Activated B cell treated with CpG ODN at 0.5 μM for 24 hours (primary cell): ENCODE measurements around the gene METTL16. TPM values are rescaled to one million over a fixed set of nuclear protein-coding genes. Genes with fewer than 3 reads are reported as not detected.

ENCODE experiments used
- ATAC-seq: fragments of 200-7000 bp; cut with Tn5 transposase; one replicate; pipeline ENCODE4 v1.10.0; 2021; ENCODE audit warnings: low read depth, mild to moderate bottlenecking, moderate library complexity
- CTCF ChIA-PET: fragments of 350-600 bp; sonication (Branson Sonifier 250); formaldehyde crosslinking; loops from one replicate; lab custom pipeline; 2021; ENCODE audit warnings: antibody characterized with exemption; lab: Charles Lee
- POLR2A ChIA-PET: fragments of 350-600 bp; sonication (Branson Sonifier 250); formaldehyde crosslinking; loops from one replicate; lab custom pipeline; 2021; ENCODE audit warnings: antibody characterized with exemption; lab: Charles Lee
- DNase-seq: peaks from one replicate; pipeline ENCODE4 v3.0.0; 2022
- H3K27ac Mint-ChIP-seq: one replicate; pipeline ENCODE4 v1.8.0; 2020; ENCODE audit warnings: mixed read lengths
- H3K27me3 Mint-ChIP-seq: one replicate; pipeline ENCODE4 v1.8.0; 2021; ENCODE audit warnings: mixed read lengths
- H3K36me3 Mint-ChIP-seq: one replicate; pipeline ENCODE4 v1.8.0; 2021; ENCODE audit warnings: low read depth, mixed read lengths
- H3K4me1 Mint-ChIP-seq: one replicate; pipeline ENCODE4 v1.8.0; 2021; ENCODE audit warnings: mixed read lengths
- H3K4me3 Mint-ChIP-seq: one replicate; pipeline ENCODE4 v1.8.0; 2020; ENCODE audit warnings: mild to moderate bottlenecking, mixed read lengths
- H3K9me3 Mint-ChIP-seq: one replicate; pipeline ENCODE4 v1.8.0; 2020; ENCODE audit warnings: mixed read lengths
- CTCF ChIP-seq: fragments of 200-600 bp; IDR thresholded peaks from one replicate; pipeline ENCODE4 v1.8.0; 2022; ENCODE audit warnings: antibody characterized with exemption, mild to moderate bottlenecking
- intact Hi-C: fragments of 100-400 bp; cut with micrococcal nuclease; formaldehyde crosslinking; loops from one replicate; pipeline ENCODE4 v1.15.1; 2024
- total RNA-seq: library from RNA; stranded (reverse); gene quantifications from 2 replicates; pipeline ENCODE4 v1.2.3, GENCODE V29; 2022

Gene METTL16
- total RNA-seq, 1 donor from 2014 or later = 57.2 TPM

GRCh38 chr17:2380226-2380922 is 131.3 kb downstream of the METTL16 start:
- ChIA-PET POLR2A (interaction anchor here (0.9 kb wide), 1 partner anchor 36 kb away, joined by 3 read pairs; no protein-coding TSS in a partner anchor), CTCF (interaction anchor here (1.1 to 9.3 kb wide), 2 partner anchors 11 to 35 kb away, joined by 3 to 520 read pairs; no protein-coding TSS in a partner anchor)
- no peak for TF ChIP-seq CTCF
- Mint-ChIP-seq H3K4me3 (no peak overlapping the region), H3K27ac (no peak overlapping the region), H3K36me3 (peaks cover 36% of the 10 kb centered on the region), H3K9me3 (no peaks in the 10 kb centered on the region), H3K4me1 (no peaks in the 10 kb centered on the region), H3K27me3 (no peaks in the 10 kb centered on the region)
- ATAC-seq (no peak), DNase-seq (no peak)
- intact Hi-C loops = no loop called here

GRCh38 chr17:2379489-2380225 is 132.0 kb downstream of the METTL16 start:
- Mint-ChIP-seq H3K4me3 (no peak overlapping the region), H3K4me1 (no peaks in the 10 kb centered on the region), H3K27ac (no peak overlapping the region), H3K36me3 (peaks cover 41% of the 10 kb centered on the region), H3K27me3 (no peaks in the 10 kb centered on the region), H3K9me3 (no peaks in the 10 kb centered on the region)
- no peak for TF ChIP-seq CTCF
- POLR2A ChIA-PET = interaction anchor here (1.3 kb wide), 1 partner anchor 20 kb away, joined by 3 read pairs; no protein-coding TSS in a partner anchor
- ATAC-seq = no peak
- no peak for DNase-seq
- CTCF ChIA-PET = interaction anchor here (1.1 to 9.3 kb wide), 2 partner anchors 12 to 35 kb away, joined by 3 to 520 read pairs; no protein-coding TSS in a partner anchor
- intact Hi-C loops = no loop called here

- no peak for ATAC-seq
- Mint-ChIP-seq H3K4me3 (no peak overlapping the region), H3K36me3 (peaks cover 43% of the 10 kb centered on the region), H3K9me3 (no peaks in the 10 kb centered on the region), H3K4me1 (no peaks in the 10 kb centered on the region), H3K27me3 (no peaks in the 10 kb centered on the region), H3K27ac (no peak overlapping the region)
- no peak for TF ChIP-seq CTCF
- intact Hi-C loops = no loop called here
- no peak for DNase-seq
- ChIA-PET CTCF (interaction anchor here (9.3 kb wide), 1 partner anchor 36 kb away, joined by 520 read pairs; no protein-coding TSS in a partner anchor), POLR2A (interaction anchor here (1.3 kb wide), 1 partner anchor 21 kb away, joined by 3 read pairs; no protein-coding TSS in a partner anchor)
These were observed 132.8 kb downstream of the METTL16 start for GRCh38 chr17:2378905-2379304.

DNA sequence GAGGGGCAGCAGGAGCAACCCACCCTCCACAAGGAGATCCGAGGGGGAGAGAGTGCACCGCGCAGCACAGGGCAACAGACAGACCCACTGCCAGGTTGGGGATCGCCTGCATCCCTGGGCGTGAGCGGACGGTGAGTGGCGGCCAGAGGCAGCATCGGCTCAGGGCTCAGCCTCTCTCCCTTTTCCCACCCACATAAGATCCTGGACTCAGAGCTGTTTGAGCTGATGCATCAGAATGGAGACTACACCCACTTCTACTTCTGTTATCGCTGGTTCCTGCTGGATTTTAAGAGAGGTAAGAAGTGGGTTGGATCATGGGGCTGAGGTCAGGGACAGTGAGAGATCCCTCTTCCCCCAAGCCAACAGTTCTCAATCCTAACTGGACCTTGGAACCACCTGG is 134.0 kb downstream of the METTL16 start:
- no peak for TF ChIP-seq CTCF
- DNase-seq = no peak
- intact Hi-C loops = no loop called here
- H3K4me1 Mint-ChIP-seq = no peaks in the 10 kb centered on the region
- ATAC-seq = no peak
- CTCF ChIA-PET = interaction anchor here (9.3 kb wide), 1 partner anchor 37 kb away, joined by 520 read pairs; no protein-coding TSS in a partner anchor
- no peaks in the 10 kb centered on the region for H3K9me3 Mint-ChIP-seq
- no peak overlapping the region for H3K27ac Mint-ChIP-seq
- H3K27me3 Mint-ChIP-seq = no peaks in the 10 kb centered on the region
- POLR2A ChIA-PET = no interaction called here
- H3K36me3 Mint-ChIP-seq = peaks cover 51% of the 10 kb centered on the region
- no peak overlapping the region for H3K4me3 Mint-ChIP-seq

DNA sequence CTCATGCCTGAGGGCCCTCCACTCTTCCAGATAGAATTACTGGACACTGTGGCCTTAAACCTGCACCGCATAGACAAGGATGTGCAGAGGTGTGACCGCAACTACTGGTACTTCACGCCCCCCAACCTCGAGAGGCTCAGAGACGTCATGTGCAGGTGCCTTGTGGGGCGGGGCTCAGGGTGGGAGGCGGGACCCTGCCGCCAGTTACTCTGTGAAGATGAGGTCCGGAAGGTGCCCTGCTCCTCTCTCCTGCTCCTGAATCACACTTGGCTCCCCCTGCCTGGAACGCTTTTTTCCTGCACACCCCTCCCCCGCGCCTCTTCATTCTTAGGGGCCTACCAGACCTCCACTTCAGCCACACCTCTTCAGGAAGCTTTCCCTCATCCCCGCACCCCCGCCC is 135.6 kb downstream of the METTL16 start:
- Mint-ChIP-seq H3K4me3 (no peak overlapping the region), H3K27me3 (no peaks in the 10 kb centered on the region), H3K9me3 (no peaks in the 10 kb centered on the region), H3K36me3 (peaks cover 52% of the 10 kb centered on the region), H3K4me1 (no peaks in the 10 kb centered on the region), H3K27ac (no peak overlapping the region)
- TF ChIP-seq CTCF = no peak
- ATAC-seq (no peak), DNase-seq (no peak)
- CTCF ChIA-PET = no interaction called here
- POLR2A ChIA-PET = no interaction called here
- intact Hi-C loops = no loop called here
